DND-41 (cell line): ENCODE results near the gene VENTX.

ENCODE experiments used
- ATAC-seq: fragments of 200-7000 bp; cut with Tn5 transposase; 3 replicates; pipeline ENCODE4 v1.9.1; 2021; ENCODE audit warnings: low read depth; ENCODE audit not compliant: insufficient read depth
- DNase-seq: peaks from one replicate; pipeline ENCODE4 v3.0.0-alpha.2; 2020
- H2AFZ ChIP-seq: 2 replicates; pipeline ENCODE4 v1.6.0; 2012; ENCODE audit warnings: low read depth, low read length
- H3K27ac ChIP-seq: 2 replicates; pipeline ENCODE4 v1.5.1; 2012; ENCODE audit warnings: low read length, inconsistent platforms
- H3K27me3 ChIP-seq: fragments of 200-600 bp; sonication (generic); 2 replicates; pipeline ENCODE4 v1.6.0; 2012; ENCODE audit warnings: low read length, mild to moderate bottlenecking, inconsistent platforms; ENCODE audit not compliant: insufficient read depth, poor library complexity
- H3K36me3 ChIP-seq: 2 replicates; pipeline ENCODE4 v1.5.1; 2012; ENCODE audit warnings: low read length, inconsistent platforms; ENCODE audit not compliant: insufficient read depth
- H3K4me1 ChIP-seq: 2 replicates; pipeline ENCODE4 v1.5.1; 2012; ENCODE audit warnings: mild to moderate bottlenecking, low read length; ENCODE audit not compliant: insufficient read depth
- H3K4me2 ChIP-seq: 2 replicates; pipeline ENCODE4 v1.6.0; 2012; ENCODE audit warnings: mild to moderate bottlenecking, moderate library complexity, low read length, inconsistent platforms; ENCODE audit not compliant: insufficient read depth
- H3K4me3 ChIP-seq, 2 experiments: fragments of 200-600 bp in 1 of 2; shearing (Covaris generic) in 1 of 2; 2 replicates each; pipeline ENCODE4 v1.5.1; 2012 to 2016; ENCODE audit warnings: inconsistent platforms in 2 of 2, low read length in 2 of 2, mild to moderate bottlenecking in 2 of 2, low read depth in 1 of 2, moderate library complexity in 1 of 2
- H3K79me2 ChIP-seq: 2 replicates; pipeline ENCODE4 v1.6.0; 2012; ENCODE audit warnings: low read length, inconsistent platforms; ENCODE audit not compliant: insufficient read depth
- H3K9ac ChIP-seq: 2 replicates; pipeline ENCODE4 v1.6.0; 2012; ENCODE audit warnings: low read depth, mild to moderate bottlenecking, inconsistent platforms, low read length, moderate library complexity
- H3K9me3 ChIP-seq: 2 replicates; pipeline ENCODE4 v1.5.1; 2012; ENCODE audit warnings: low read length, moderate library complexity, mild to moderate bottlenecking, inconsistent platforms; ENCODE audit not compliant: insufficient read depth, severe bottlenecking
- H4K20me1 ChIP-seq: 2 replicates; pipeline ENCODE4 v1.6.0; 2012; ENCODE audit warnings: low read length; ENCODE audit not compliant: insufficient read depth
- CTCF ChIP-seq: IDR thresholded peaks from 2 replicates; pipeline ENCODE4 v1.5.1; 2012; ENCODE audit warnings: borderline replicate concordance, low read length, moderate library complexity, mild to moderate bottlenecking; ENCODE audit not compliant: poor library complexity, severe bottlenecking; ENCODE audit errors: extremely low read depth
- EZH2 ChIP-seq: IDR thresholded peaks from 3 replicates; pipeline ENCODE4 v1.6.1; 2012; ENCODE audit warnings: borderline replicate concordance, low read depth, mild to moderate bottlenecking, moderate library complexity, low read length, inconsistent platforms; ENCODE audit not compliant: severe bottlenecking

VENTX gene

GRCh38 chr10:133280391-133281059, 42.9 kb downstream of the VENTX start:
- Histone ChIP-seq H2AFZ (no peak overlapping the region), H3K27me3 (no peaks in the 10 kb centered on the region), H3K4me2 (no peak overlapping the region), H3K9me3 (no peaks in the 10 kb centered on the region), H3K9ac (no peak overlapping the region), H3K36me3 (peaks cover 67% of the 10 kb centered on the region), H4K20me1 (peaks cover 11% of the 10 kb centered on the region), H3K79me2 (no peaks in the 10 kb centered on the region), H3K4me3 (no peak overlapping the region), H3K4me1 (no peaks in the 10 kb centered on the region), H3K27ac (no peak overlapping the region)
- DNase-seq (no peak), ATAC-seq (no peak)
- TF ChIP-seq CTCF (no peak), EZH2 (no peak)

DNA sequence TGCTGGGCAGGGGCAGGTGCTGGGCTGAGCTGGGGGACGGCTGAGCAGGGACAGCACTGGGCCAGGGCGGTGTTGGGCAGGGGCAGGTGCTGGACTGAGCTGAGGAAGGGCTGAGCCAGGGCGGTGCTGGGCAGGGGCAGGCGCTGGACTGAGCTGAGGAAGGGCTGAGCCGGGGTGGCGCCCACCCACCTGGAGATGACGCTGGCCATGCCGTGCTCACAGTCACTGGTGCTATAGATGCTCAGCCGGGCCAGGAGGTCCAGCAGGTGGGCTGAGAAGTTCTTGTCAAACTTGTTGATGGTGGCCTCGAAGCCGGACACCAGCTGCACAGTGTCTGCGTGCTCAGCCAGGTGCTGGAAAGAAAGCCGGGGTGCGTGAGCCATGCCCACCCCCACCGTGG, 43.4 kb downstream of the VENTX start:
- no peak overlapping the region for H2AFZ ChIP-seq
- no peaks in the 10 kb centered on the region for H3K4me1 ChIP-seq
- H3K4me2 ChIP-seq = no peak overlapping the region
- no peak overlapping the region for H3K27ac ChIP-seq
- H4K20me1 ChIP-seq = peaks cover 16% of the 10 kb centered on the region
- H3K36me3 ChIP-seq = peaks cover 73% of the 10 kb centered on the region
- no peak overlapping the region for H3K4me3 ChIP-seq
- DNase-seq = no peak
- no peak for ATAC-seq
- TF ChIP-seq EZH2 (no peak), CTCF (no peak)
- no peak overlapping the region for H3K9ac ChIP-seq
- H3K9me3 ChIP-seq = no peaks in the 10 kb centered on the region
- H3K27me3 ChIP-seq = no peaks in the 10 kb centered on the region
- no peaks in the 10 kb centered on the region for H3K79me2 ChIP-seq

- no peak overlapping the region for H3K27ac ChIP-seq
- TF ChIP-seq CTCF = no peak
- TF ChIP-seq EZH2 = no peak
- peaks cover 78% of the 10 kb centered on the region for H3K36me3 ChIP-seq
- H3K79me2 ChIP-seq = no peaks in the 10 kb centered on the region
- ATAC-seq = no peak
- peaks cover 21% of the 10 kb centered on the region for H4K20me1 ChIP-seq
- H3K9ac ChIP-seq = no peak overlapping the region
- H2AFZ ChIP-seq = no peak overlapping the region
- DNase-seq = no peak
- H3K4me2 ChIP-seq = no peak overlapping the region
- H3K27me3 ChIP-seq = no peaks in the 10 kb centered on the region
- H3K4me3 ChIP-seq = no peak overlapping the region
- H3K9me3 ChIP-seq = no peaks in the 10 kb centered on the region
- no peaks in the 10 kb centered on the region for H3K4me1 ChIP-seq
Observed at GRCh38 chr10:133281628-133282372, 44.1 kb downstream of the VENTX start.
